ENCODE measurements around the gene SNRNP25. TPM values are rescaled to one million over a fixed set of nuclear protein-coding genes. Genes with fewer than 3 reads are reported as not detected.

The SNRNP25 gene
- total and polyA plus RNA-seq, 11 donors, result 41.6 to 127 (median 56.7) TPM

DNA sequence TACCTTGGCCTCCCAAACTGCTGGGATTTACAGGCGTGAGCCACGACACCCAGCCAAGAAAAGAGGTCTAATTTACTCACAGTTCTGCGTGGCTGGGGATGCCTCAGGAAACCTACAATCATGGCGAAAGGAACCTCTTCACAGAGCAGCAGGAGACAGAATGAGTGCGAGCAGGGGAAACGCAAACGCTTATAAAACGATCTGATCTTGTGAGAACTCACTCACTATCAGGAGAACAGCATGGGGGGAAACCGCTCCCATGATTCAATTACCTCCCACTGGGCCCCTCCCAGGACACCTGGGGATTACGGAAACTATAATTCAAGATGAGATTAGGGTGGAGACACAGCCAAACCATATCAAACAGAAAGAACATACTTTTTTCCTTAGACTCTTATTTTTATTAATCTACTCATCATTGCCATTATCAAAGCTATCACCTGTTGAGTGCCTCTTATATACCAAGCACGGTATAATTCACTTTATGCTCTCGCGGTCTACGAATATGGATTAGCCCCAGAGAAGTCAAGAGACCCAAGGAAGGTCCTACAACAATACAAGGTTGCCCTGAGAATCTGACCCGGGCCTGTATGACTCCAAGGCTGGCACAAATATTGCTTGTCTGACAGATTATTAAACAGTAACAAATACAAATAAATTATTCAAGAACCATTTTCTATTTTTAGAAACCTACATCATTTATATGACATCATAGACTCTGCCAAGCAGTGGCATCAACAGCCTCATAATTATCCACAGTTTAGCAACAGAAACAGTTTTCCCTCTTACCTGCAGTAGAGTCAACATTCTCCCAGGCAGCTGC lies 2.6 kb upstream of the SNRNP25 start:
- no peak overlapping the region for H3K27ac ChIP-seq
- H3K36me3 ChIP-seq, result peaks cover 0 to 44% (median 29%) of the 10 kb centered on the region in 9 donors
- H3K4me3 ChIP-seq, result no peak overlapping the region
- H3K9me3 ChIP-seq, result no peaks in the 10 kb centered on the region
- no peak for TF ChIP-seq POLR2A (IDR thresholded peaks at IDR 0.05)
- TF ChIP-seq, protein P1, sequence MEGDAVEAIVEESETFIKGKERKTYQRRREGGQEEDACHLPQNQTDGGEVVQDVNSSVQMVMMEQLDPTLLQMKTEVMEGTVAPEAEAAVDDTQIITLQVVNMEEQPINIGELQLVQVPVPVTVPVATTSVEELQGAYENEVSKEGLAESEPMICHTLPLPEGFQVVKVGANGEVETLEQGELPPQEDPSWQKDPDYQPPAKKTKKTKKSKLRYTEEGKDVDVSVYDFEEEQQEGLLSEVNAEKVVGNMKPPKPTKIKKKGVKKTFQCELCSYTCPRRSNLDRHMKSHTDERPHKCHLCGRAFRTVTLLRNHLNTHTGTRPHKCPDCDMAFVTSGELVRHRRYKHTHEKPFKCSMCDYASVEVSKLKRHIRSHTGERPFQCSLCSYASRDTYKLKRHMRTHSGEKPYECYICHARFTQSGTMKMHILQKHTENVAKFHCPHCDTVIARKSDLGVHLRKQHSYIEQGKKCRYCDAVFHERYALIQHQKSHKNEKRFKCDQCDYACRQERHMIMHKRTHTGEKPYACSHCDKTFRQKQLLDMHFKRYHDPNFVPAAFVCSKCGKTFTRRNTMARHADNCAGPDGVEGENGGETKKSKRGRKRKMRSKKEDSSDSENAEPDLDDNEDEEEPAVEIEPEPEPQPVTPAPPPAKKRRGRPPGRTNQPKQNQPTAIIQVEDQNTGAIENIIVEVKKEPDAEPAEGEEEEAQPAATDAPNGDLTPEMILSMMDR (IDR thresholded peaks at IDR 0.05), result no peak
- H3K27me3 ChIP-seq, result no peaks in the 10 kb centered on the region
- DNase-seq (no peak), ATAC-seq (no peak)
- 87 to 94% (median 90%) methylated on average over 15 of the region's 15 CpGs for WGBS, 4 donors
- intact Hi-C loops (cut with DNase I), result no loop called here
- peaks cover 0 to 31% (median 8%) of the 10 kb centered on the region in 12 donors for H3K4me1 ChIP-seq

GRCh38 chr16:54237-54581 lies 581 bp downstream of the SNRNP25 start:
- Histone ChIP-seq H3K27ac (peak overlapping the region in 10 of 12 donors; percentile 16 to 90 (median 70)), H3K4me1 (peaks cover 0 to 31% (median 8%) of the 10 kb centered on the region in 12 donors), H3K36me3 (peaks cover 0 to 54% (median 41%) of the 10 kb centered on the region in 9 donors), H3K9me3 (no peaks in the 10 kb centered on the region), H3K4me3 (peak overlapping the region; percentile 64 to 95 (median 86)), H3K27me3 (no peaks in the 10 kb centered on the region)
- WGBS, 4 donors, result 54 to 64% (median 56%) methylated on average over 12 of the region's 12 CpGs
- ATAC-seq (no peak), DNase-seq (no peak)
- intact Hi-C loops (cut with DNase I), result no loop called here
- TF ChIP-seq POLR2A (IDR thresholded peaks at IDR 0.05), result no peak
- TF ChIP-seq, protein P1 (IDR thresholded peaks at IDR 0.05), result no peak

DNA sequence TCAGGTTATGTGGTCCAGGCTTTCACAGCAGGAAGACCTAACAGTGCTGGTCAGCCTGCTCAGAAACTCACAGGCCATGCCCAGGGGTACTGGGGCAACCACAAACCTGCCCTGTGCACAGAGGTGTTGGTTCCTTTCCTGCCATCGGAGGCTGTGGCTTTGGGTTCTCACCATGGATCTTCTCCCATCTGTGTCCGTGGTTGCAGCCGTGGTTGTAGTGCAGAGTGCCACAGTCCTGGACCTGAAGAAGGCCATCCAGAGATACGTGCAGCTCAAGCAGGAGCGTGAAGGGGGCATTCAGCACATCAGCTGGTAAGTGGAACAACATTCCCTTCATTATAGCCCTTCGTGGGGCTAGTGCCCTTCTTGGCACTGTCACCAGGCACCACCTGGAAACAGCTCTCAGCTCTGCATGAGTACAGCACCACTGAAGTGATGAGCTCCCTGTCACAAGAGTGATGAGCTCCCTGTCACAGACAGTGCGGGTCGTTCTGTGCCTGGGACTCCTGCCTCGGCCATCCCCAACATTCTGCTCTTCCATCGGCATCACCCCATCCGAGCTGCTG lies 2.0 kb downstream of the SNRNP25 start:
- 84 to 89% (median 88%) methylated on average over 7 to 11 of the region's 11 CpGs for WGBS, 4 donors

More for the DNA sequence above, 2.0 kb downstream of the SNRNP25 start:
- no peaks in the 10 kb centered on the region for H3K9me3 ChIP-seq
- no peak overlapping the region for H3K4me3 ChIP-seq
- ATAC-seq (no peak), DNase-seq (peak in 1 of 5 donors; percentile 43)
- intact Hi-C loops (cut with DNase I), result no loop called here
- no peaks in the 10 kb centered on the region for H3K27me3 ChIP-seq
- H3K4me1 ChIP-seq, result peaks cover 0 to 31% (median 8%) of the 10 kb centered on the region in 12 donors
- no peak for TF ChIP-seq POLR2A (IDR thresholded peaks at IDR 0.05)
- TF ChIP-seq, protein P1 (IDR thresholded peaks at IDR 0.05), result no peak
- H3K36me3 ChIP-seq, result peaks cover 0 to 63% (median 54%) of the 10 kb centered on the region in 9 donors
- H3K27ac ChIP-seq, result no peak overlapping the region
